GM12874 (cell line): ENCODE data around the gene SLC19A1.

Experiments
- CTCF ChIP-seq: IDR thresholded peaks from 2 replicates; pipeline ENCODE4 v1.5.1; 2011; ENCODE audit warnings: low read depth, mild to moderate bottlenecking, control low read depth, low read length, moderate library complexity; ENCODE audit not compliant: insufficient read depth

The SLC19A1 gene

GRCh38 chr21:45517249-45518065, 24.8 kb downstream of the SLC19A1 start:
- TF ChIP-seq CTCF = no peak

GRCh38 chr21:45516671-45517151, 25.5 kb downstream of the SLC19A1 start:
- no peak for TF ChIP-seq CTCF

DNA sequence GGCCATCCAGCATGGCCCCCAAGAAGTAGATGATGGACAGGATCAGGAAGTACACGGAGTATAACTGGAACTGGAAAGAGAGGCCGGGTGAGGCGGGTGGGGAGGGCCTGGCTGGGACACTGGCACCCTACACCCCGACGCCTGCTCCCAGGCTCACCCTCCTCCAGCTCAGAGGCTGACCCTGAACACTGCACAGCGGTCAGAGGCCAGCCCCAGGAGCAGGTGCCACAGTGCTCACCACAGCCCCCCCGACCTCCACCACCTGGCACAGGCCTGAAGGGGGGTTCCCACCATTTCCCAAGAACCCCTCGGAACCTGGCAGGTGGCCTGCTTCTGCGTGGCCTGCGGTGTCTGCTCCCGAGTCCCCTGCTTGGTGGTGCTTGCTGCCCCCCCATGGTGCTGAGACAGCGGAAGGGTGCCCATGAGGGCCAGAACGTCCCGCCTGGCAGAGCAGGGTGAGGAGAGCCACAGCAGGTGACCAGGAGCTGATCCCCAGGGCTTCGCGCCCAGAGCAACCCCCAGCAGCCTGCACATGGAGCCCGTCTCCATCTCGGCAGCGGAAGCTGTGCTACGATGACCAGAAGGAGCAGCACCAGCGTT, 26.1 kb downstream of the SLC19A1 start:
- TF ChIP-seq CTCF = no peak

- TF ChIP-seq CTCF = no peak
Observed at GRCh38 chr21:45515241-45516061, 26.8 kb downstream of the SLC19A1 start.

DNA sequence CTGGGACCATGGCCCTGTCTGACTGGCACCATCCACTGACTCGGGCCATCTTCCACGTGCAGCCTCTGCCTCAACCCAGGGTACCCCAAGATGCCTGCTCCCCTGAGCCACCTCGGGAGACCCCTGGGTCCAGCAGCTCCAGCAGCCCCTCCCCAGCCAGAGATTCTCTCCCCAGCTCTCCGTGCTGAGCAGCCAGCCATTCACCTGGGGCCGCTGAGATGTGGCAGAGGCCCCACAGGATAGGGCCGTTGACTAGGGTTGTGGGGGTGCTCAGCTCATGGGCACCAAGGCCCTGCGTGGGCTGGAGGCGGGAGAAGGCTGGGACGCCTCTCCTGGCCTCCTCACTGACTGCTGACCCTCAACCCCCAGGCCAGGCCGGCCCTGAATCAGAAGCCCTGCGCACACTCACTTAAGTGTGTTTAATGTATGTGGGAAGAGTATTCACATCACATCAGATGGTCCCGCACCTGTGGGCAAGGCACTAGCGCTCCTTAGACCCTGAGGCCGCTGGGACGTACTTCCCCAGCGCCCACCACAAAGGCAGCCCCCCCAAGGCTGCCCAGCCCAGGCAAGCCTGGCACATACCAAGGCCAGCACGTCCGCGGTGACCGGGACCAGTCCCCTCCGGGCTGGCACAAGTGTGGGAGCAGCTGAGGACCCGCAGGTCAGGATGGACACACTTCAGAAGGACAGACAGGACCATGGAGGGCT, 27.8 kb downstream of the SLC19A1 start:
- TF ChIP-seq CTCF = no peak

DNA sequence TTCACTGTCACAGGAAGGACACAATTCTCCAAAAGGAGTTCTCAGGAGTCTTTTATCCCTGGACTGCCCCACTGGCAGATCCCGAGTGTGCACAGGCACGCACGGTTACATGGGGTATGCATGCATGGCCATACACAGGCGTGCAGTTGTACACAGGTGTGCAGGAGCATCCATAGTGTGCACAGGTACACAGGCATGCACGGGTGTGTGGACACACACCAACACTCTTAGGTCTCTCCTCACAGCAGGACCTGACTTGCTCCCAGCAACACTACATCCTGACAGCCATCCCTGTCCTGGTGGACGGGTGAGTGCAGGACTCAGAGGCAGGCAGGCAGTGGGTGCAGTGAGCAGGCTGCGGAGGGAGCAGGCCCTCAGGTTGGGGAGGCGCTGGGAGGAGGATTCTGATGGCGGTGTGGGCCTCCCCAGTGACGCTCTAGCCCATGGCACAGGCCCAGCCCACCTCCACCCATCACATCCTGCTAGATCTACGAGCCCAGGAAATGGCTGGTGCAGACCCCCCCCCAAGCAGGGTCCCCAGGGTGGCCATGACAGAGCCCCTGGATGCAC, 28.4 kb downstream of the SLC19A1 start:
- TF ChIP-seq CTCF = no peak
